HCT116 (cell line): ENCODE measurements around the gene NCSTN. TPM values are rescaled to one million over a fixed set of nuclear protein-coding genes. Genes with fewer than 3 reads are reported as not detected.

ENCODE experiments used
- ATAC-seq: fragments of 200-7000 bp; cut with Tn5 transposase; 2 replicates; pipeline ENCODE4 v1.9.1; 2020; ENCODE audit warnings: mild to moderate bottlenecking, moderate library complexity
- BruUV-seq: library from RNA; stranded (reverse); fragments of 400-500 nt; replicated peaks from 2 replicates; lab custom pipeline; 2021; lab: Mats Ljungman, UMichigan
- CTCF ChIA-PET: fragments of 300-600 bp; sonication (Branson Sonifier 250); formaldehyde crosslinking; loops from one replicate; lab custom pipeline; 2021; ENCODE audit warnings: antibody characterized with exemption; lab: Charles Lee
- POLR2A ChIA-PET: fragments of 300-600, 350-600 bp; sonication (Branson Sonifier 250); formaldehyde crosslinking; loops from one replicate; lab custom pipeline; 2021; ENCODE audit warnings: antibody characterized with exemption; lab: Charles Lee
- RAD21 ChIA-PET, 2 experiments: fragments of 300-600 bp; sonication (Branson Sonifier 250); formaldehyde crosslinking; loops; one replicate each; lab custom pipeline; 2023; ENCODE audit warnings: low total read pairs in 2 of 2; ENCODE audit not compliant: uncharacterized antibody in 2 of 2, unreplicated experiment in 2 of 2, low non-redundant PET in 1 of 2; lab: Charles Lee
- DNase-seq: peaks from one replicate; pipeline ENCODE4 v3.0.0-alpha.2; 2010; ENCODE audit warnings: low read depth, low spot score
- H2AFZ ChIP-seq: fragments of 200-600 bp; shearing (Covaris generic), sonication (generic); 2 replicates; pipeline ENCODE4 v1.6.1; 2017; ENCODE audit warnings: low read depth, mixed run types, mixed read lengths, antibody characterized with exemption, low read length; ENCODE audit not compliant: poor library complexity, severe bottlenecking
- H3K27ac ChIP-seq: 2 replicates; pipeline ENCODE4 v1.5.1; 2012; ENCODE audit warnings: low read depth, low read length
- H3K27me3 ChIP-seq: fragments of 200-600 bp; sonication (generic); 2 replicates; pipeline ENCODE4 v1.6.1; 2016; ENCODE audit warnings: mixed run types, low read length, mixed read lengths; ENCODE audit not compliant: insufficient read depth
- H3K36me3 ChIP-seq, 2 experiments: fragments of 200-500 bp in 1 of 2; fragments of 200-600 bp in 1 of 2; sonication (Bioruptor generic) in 1 of 2; sonication (generic) in 1 of 2; 2 replicates each; pipeline versions ENCODE4 v1.5.1 to v1.6.1; 2014 to 2016; ENCODE audit warnings: low read length in 2 of 2, inconsistent platforms in 1 of 2, mixed read lengths in 1 of 2, mixed run types in 1 of 2; ENCODE audit not compliant: insufficient read depth in 2 of 2, control insufficient read depth in 1 of 2
- H3K4me1 ChIP-seq, 2 experiments: fragments of 200-600 bp in 1 of 2; sonication (generic) in 1 of 2; 2 replicates each; pipeline versions ENCODE4 v1.5.1 to v1.6.1; 2012 to 2017; ENCODE audit warnings: low read length in 2 of 2, inconsistent platforms in 1 of 2, mild to moderate bottlenecking in 1 of 2, mixed read lengths in 1 of 2, mixed run types in 1 of 2, moderate library complexity in 1 of 2; ENCODE audit not compliant: insufficient read depth in 2 of 2, control insufficient read depth in 1 of 2
- H3K4me2 ChIP-seq: fragments of 200-600 bp; sonication (generic); 2 replicates; pipeline ENCODE4 v1.6.1; 2017; ENCODE audit warnings: mixed run types, low read length, mixed read lengths
- H3K4me3 ChIP-seq, 2 experiments: fragments of 200-600 bp in 1 of 2; sonication (generic) in 1 of 2; replicated peaks in 1 of 2; 2 replicates each; pipeline ENCODE4 v1.5.1; 2011 to 2016; ENCODE audit warnings: low read length in 2 of 2, control low read depth in 1 of 2, low read depth in 1 of 2, mild to moderate bottlenecking in 1 of 2, mixed read lengths in 1 of 2, mixed run types in 1 of 2
- H3K79me2 ChIP-seq: fragments of 200-600 bp; sonication (generic); 2 replicates; pipeline ENCODE4 v1.6.1; 2017; ENCODE audit warnings: mild to moderate bottlenecking, mixed run types, low read length, moderate library complexity, mixed read lengths; ENCODE audit not compliant: insufficient read depth
- H3K9ac ChIP-seq: fragments of 200-600 bp; sonication (generic); 2 replicates; pipeline ENCODE4 v1.6.1; 2016; ENCODE audit warnings: low read length, mixed read lengths
- H3K9me2 ChIP-seq: fragments of 200-600 bp; sonication (generic), shearing (Covaris generic); 2 replicates; pipeline ENCODE4 v1.6.1; 2017; ENCODE audit warnings: mixed run types, mild to moderate bottlenecking, moderate library complexity; ENCODE audit not compliant: insufficient read depth
- H3K9me3 ChIP-seq, 2 experiments: fragments of 200-500 bp in 1 of 2; fragments of 200-600 bp in 1 of 2; sonication (Bioruptor generic) in 1 of 2; sonication (generic) in 1 of 2; 2 replicates each; pipeline ENCODE4 v1.6.1; 2014 to 2017; ENCODE audit warnings: low read length in 2 of 2, mixed read lengths in 2 of 2, inconsistent platforms in 1 of 2, low read depth in 1 of 2, mild to moderate bottlenecking in 1 of 2, mixed run types in 1 of 2, moderate library complexity in 1 of 2; ENCODE audit not compliant: control insufficient read depth in 1 of 2, insufficient read depth in 1 of 2
- H4K20me1 ChIP-seq: fragments of 200-600 bp; sonication (generic), shearing (Covaris generic); 2 replicates; pipeline ENCODE4 v1.6.1; 2017; ENCODE audit warnings: mixed run types, mild to moderate bottlenecking, moderate library complexity; ENCODE audit not compliant: insufficient read depth
- ELF1 ChIP-seq: IDR thresholded peaks from 2 replicates; pipeline ENCODE4 v1.6.1; 2012; ENCODE audit warnings: low read depth, borderline replicate concordance
- EZH2 ChIP-seq: fragments of 200-600 bp; sonication (generic); IDR thresholded peaks from 2 replicates; pipeline ENCODE4 v1.6.1; 2017; ENCODE audit warnings: antibody characterized with exemption, mixed run types
- EZH2phosphoT487 ChIP-seq: fragments of 200-600 bp; IDR thresholded peaks from 2 replicates; pipeline ENCODE4 v1.6.1; 2018; ENCODE audit warnings: antibody characterized with exemption, borderline replicate concordance
- FOSL1 ChIP-seq: IDR thresholded peaks from 2 replicates; pipeline ENCODE4 v1.6.1; 2012; ENCODE audit warnings: low read depth
- POLR2AphosphoS5 ChIP-seq: IDR thresholded peaks from 2 replicates; pipeline ENCODE4 v1.6.1; 2011; ENCODE audit warnings: mild to moderate bottlenecking, low read depth, low read length, moderate library complexity
- SIN3A ChIP-seq: IDR thresholded peaks from 2 replicates; pipeline ENCODE4 v1.6.1; 2012; ENCODE audit warnings: low read depth
- SP1 ChIP-seq: IDR thresholded peaks from 2 replicates; pipeline ENCODE4 v1.6.1; 2012; ENCODE audit warnings: low read depth
- TCF7L2 ChIP-seq: IDR thresholded peaks from 2 replicates; pipeline ENCODE4 v1.7.0; 2011; ENCODE audit warnings: borderline replicate concordance, inconsistent platforms; ENCODE audit not compliant: insufficient read depth, insufficient read length; ENCODE audit errors: extremely low read depth
- ZNF274 ChIP-seq: fragments of 200-500 bp; sonication (Bioruptor generic); IDR thresholded peaks from 2 replicates; pipeline ENCODE4 v1.6.1; 2014; ENCODE audit warnings: mild to moderate bottlenecking, low read depth, low read length, inconsistent platforms
- intact Hi-C: fragments of 100-400 bp; cut with micrococcal nuclease; formaldehyde crosslinking; loops from 2 replicates; pipeline ENCODE4 v1.10.0; 2022
- total RNA-seq: library from RNA; stranded (reverse); gene quantifications from one replicate; pipeline ENCODE4 v1.2.1, GENCODE V29; 2021; ENCODE audit not compliant: unreplicated experiment
- TF ChIP-seq, protein P1 (sequence below): IDR thresholded peaks from 2 replicates; pipeline ENCODE4 v1.6.1; 2011; ENCODE audit warnings: mild to moderate bottlenecking, low read length, moderate library complexity; ENCODE audit not compliant: insufficient replicate concordance; ENCODE audit errors: extremely low read depth
- TF ChIP-seq, protein P2 (sequence below): IDR thresholded peaks from 2 replicates; pipeline ENCODE4 v1.6.1; 2012

NCSTN gene
- total RNA-seq, 1 experiment from 2014 or later, result 68.4 TPM

DNA sequence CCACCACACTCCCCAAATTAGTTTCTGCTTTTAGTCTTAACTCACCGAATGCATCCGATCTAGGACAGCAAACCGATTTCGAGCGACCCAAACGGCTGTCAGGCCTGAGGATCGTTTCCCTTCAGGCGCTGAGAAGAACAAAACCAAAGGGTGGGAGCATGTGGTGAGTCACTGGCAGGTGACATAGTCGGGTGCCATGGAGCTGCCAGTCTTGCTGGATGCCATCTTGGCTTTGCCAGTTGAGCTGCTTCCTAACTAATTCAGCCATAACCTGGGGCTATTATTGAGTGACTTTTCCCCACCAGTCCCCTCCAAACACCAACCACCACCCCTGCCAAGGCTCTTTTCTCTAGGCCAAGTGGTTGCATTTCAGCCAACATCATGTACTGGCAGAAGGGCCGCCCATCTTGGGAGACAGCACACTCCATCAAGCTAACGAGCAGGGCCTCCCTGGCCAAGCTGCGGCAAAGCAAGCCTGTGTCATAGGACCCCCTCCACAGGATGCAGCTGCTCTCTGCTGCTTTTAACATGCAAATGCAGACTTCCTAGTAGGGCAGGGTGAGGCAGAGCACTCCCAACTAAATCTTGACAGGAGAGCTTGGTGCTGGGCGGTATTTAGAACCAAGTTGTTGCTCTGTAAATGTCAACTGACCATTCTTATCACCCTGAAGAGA, 35.9 kb upstream of the NCSTN start (continued):
- TF ChIP-seq, protein P1, sequence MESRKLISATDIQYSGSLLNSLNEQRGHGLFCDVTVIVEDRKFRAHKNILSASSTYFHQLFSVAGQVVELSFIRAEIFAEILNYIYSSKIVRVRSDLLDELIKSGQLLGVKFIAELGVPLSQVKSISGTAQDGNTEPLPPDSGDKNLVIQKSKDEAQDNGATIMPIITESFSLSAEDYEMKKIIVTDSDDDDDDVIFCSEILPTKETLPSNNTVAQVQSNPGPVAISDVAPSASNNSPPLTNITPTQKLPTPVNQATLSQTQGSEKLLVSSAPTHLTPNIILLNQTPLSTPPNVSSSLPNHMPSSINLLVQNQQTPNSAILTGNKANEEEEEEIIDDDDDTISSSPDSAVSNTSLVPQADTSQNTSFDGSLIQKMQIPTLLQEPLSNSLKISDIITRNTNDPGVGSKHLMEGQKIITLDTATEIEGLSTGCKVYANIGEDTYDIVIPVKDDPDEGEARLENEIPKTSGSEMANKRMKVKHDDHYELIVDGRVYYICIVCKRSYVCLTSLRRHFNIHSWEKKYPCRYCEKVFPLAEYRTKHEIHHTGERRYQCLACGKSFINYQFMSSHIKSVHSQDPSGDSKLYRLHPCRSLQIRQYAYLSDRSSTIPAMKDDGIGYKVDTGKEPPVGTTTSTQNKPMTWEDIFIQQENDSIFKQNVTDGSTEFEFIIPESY, result no peak

DNA sequence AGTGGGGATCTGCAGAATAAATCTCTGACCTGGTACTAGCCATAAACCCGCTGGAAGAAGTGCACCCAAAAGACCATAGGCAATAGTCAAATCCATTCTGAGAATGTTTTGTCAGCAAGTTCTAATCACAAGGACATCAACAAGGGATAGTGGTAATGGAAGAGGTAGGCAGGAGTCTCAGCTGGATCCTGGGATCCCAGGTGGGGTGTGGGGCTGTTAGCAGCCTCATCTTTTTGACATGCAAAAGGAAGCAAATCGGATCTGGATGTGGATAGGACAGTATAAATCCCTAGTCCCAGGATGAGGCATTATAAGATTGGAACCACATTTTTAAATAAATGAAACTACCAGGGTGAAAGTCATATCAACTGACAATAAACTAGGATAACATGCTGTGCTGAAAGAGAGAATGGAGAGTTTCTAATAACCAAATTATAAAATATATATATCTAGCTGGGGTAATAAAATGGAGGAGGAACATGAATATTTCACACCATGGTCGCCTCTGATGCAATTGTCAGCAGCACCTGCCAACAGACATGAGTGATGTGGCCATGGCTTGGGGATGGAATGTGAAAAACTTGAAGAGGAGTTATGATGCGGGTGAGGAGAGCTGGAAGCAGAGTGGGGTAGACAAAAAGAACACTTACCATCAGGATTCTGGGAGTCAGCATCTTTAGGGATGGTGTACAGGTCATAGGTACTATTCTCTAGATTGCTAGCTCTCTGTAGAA, 34.6 kb upstream of the NCSTN start:
- CTCF ChIA-PET, result interaction anchor here (1.2 kb wide), 1 partner anchor 17 kb away, joined by 4 read pairs; no protein-coding TSS in a partner anchor
- H3K4me3 ChIP-seq, result no peak overlapping the region
- H3K36me3 ChIP-seq, result peaks cover 45 to 75% of the 10 kb centered on the region in 2 experiments
- no peaks in the 10 kb centered on the region for H3K9me2 ChIP-seq
- no peaks in the 10 kb centered on the region for H3K27me3 ChIP-seq
- H3K9ac ChIP-seq, result no peak overlapping the region
- no peak overlapping the region for H2AFZ ChIP-seq
- no peaks in the 10 kb centered on the region for H3K4me1 ChIP-seq
- no peak for DNase-seq
- POLR2A ChIA-PET, result no interaction called here
- intact Hi-C loops, result no loop called here
- RAD21 ChIA-PET, result no interaction called here
- H3K9me3 ChIP-seq, result no peaks in the 10 kb centered on the region
- H3K27ac ChIP-seq, result no peak overlapping the region
- H3K4me2 ChIP-seq, result no peak overlapping the region
- TF ChIP-seq FOSL1 (no peak), SP1 (no peak), TCF7L2 (no peak), ELF1 (no peak), POLR2AphosphoS5 (no peak), EZH2 (no peak), SIN3A (no peak), EZH2phosphoT487 (no peak), ZNF274 (no peak)
- TF ChIP-seq, protein P2, sequence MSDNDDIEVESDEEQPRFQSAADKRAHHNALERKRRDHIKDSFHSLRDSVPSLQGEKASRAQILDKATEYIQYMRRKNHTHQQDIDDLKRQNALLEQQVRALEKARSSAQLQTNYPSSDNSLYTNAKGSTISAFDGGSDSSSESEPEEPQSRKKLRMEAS, result no peak
- TF ChIP-seq, protein P1, result no peak
- BruUV-seq, result no TSS peak
- peaks cover 3% of the 10 kb centered on the region; the same call in 1 of the 2 replicates for H3K79me2 ChIP-seq
- ATAC-seq, result no peak
- H4K20me1 ChIP-seq, result no peaks in the 10 kb centered on the region
